ENCODE data around the gene KRI1.

KRI1 gene

DNA sequence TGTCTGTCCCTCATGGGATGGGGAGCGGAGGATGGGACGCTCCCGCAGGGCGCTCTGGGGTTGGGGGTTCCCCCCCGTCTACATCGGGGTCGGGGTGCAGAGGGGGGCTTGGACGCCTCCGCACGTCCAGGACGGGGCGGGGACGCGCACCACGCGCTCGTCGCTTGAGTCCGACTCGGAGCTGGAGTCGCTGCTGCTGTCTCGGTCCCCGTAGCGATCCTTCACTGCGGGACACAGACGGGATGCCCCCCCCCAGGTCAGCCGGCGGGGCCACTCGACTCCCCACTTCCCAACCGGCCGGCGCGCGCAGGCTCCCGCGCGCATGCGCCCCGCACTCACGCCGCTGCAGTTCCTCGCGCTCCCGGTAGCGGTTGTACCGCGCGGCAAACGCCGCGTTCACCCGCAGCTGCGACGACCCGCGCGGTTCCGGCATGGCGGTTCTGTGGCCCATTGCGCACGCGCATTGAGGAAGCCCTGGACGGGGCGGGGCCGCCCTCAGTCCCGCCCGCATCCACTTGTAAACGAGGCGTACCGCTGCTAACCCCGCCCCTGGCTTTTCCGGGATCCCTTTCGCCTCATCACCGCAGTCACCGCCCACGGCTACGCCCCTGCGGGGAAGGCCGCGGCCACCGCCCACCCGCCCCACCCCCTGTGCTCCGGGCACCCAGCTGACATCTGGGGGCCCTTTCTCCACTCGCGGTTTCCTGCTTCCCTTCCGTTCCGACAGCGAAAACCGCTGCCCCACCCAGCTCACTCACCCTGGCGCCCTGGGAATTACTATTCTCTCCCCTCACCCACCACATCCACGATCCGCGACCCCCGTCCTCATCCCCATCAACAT is at the start of gene KRI1:
KRI1 (minus strand) TSS at position 444 of the 841 bp plus-strand sequence; CDS start at position 433, 11 bp downstream.
- DNase-seq: peak; percentile 99

DNA sequence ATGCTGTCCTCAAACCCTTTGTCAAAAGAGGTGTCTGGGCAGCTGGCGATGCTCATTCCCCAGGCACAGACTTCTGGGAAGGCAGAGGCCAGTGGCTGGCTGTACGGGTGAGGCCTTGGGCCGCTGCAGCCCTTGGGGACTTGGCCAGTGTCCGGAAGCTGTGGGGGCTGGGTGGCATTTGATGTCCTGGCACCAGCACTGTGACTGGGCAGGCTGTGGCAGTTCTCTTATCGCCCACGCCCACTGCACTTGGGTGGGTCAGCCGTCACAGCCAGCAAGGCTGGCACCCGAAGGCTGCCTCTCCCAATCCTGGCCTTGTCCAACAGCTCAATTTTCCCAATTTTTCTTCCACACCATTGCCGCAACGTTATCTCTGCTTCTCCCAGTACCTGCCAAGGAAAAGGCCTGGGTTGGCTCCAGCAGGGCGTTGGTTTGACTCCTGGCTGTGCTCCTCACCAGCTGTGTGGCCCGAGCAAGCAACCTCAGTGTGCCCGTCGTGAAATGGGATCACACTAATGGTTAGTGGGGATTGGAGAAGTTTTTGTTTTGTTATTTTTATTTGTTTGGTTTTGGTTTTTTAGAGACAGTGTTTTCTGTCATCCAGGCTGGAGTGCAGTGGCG is 46.8 kb upstream of the KRI1 start:
- DNase-seq: no peak

DNA sequence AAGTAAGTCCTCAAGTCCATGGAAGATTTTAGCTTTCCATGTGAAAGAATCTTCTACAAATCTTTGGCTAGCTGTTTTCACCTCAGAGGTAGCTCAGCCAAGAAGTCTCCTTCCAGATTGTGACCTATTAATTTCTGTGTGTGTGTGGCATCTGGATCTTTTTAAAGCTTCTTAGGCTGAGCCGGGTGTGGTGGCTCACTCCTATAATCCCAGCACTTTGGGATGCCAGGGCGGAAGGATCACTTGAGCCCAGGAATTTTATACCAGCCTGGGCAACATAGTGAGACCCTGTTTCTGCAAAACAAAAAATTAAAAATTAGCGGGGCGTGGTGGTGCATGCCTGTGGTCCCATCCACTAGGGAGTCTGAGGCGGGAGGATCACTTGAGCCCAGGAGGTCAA is 46.1 kb upstream of the KRI1 start:
- no peak for DNase-seq

DNA sequence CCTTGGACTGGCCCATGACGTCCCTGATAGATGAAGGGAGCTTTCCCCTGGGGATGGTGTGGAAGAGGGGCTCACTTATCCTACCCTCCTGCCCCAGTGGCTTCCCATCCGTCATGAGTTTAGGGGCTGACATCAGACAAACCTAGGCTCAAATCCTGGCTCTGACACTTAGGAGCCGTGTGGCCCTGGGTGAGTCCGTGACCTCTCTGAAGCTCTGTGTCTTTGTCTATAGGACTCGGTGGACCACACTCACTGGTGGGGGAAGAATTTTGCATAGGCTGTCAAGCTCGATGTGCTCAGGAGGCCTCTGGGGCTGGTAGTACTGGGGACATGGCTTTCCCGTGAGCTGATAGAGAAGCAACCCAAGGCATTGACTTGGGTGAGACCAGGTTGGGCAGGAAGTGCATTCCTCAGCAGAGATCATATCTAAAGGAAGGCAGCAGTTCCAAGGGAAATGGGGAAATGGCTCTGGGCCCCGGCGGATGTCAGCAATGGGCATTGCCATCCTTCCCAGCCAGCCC is 38.7 kb upstream of the KRI1 start:
- no peak for DNase-seq

DNA sequence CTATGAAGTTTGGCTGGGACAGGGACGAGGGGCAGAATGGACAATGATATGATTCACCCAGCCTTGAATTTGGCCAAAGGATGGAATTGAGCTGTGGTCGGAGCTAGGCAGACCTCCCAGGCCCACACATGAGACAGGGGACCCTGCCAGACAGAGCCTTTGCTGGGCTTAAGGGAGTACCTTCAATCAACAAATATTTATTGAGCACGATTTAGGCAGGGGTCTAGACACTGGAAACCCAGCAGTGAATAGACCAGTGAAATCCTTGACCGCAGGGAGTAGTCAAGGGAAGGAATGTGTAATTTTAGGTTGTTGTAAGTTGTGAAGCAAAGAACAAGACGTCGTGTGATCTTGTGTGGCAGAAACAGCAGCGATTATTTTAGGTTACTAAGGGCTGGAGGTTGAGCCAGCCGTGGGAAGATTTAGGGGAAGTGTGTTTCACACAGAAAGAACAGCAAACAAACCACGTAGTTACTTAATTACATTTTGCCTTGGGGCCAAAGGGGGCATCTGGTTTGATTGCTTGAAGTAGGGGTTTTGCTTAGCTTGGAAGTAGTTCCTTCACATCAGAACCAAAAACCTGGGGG is 38.2 kb upstream of the KRI1 start:
- no peak for DNase-seq

DNA sequence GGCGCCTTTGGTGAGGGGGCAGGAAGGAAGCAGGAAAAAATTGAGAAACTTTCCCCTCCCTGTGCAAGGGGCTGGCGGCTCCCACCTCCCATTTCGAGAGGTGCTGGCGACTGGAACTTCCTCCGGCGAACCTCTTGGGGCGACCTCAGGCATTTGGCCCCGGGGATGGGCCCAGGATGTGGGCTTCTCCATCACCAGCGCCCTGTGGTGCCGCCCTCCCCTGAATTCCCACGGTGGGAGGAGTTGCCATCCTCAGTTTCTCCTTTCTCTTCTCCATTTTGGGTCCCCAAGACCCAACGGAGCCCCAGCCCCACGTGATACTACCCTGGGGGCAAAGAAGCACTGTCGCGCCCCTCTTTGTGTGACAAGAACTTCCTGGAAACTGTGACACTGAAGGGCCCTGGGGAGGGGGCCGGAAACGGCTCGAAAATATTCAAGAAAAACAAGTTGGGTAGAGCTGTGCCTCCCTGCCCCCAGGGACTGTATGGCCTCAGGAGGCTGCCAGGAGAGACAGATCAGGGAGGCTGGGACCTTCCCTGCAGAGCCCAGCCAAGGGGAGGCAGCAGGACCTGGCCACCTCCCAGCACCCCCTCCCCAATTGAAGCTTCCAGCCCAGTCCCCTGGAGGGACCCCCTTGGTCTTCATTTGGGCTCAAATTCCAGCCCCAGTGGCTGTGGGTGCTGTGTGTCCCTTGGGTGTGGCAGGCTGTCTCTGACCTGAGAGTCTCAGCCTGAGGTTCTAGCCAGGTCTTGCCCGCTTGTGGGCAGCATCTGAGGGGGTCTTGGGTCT is 37.5 kb upstream of the KRI1 start:
- DNase-seq: peak; percentile 80

DNA sequence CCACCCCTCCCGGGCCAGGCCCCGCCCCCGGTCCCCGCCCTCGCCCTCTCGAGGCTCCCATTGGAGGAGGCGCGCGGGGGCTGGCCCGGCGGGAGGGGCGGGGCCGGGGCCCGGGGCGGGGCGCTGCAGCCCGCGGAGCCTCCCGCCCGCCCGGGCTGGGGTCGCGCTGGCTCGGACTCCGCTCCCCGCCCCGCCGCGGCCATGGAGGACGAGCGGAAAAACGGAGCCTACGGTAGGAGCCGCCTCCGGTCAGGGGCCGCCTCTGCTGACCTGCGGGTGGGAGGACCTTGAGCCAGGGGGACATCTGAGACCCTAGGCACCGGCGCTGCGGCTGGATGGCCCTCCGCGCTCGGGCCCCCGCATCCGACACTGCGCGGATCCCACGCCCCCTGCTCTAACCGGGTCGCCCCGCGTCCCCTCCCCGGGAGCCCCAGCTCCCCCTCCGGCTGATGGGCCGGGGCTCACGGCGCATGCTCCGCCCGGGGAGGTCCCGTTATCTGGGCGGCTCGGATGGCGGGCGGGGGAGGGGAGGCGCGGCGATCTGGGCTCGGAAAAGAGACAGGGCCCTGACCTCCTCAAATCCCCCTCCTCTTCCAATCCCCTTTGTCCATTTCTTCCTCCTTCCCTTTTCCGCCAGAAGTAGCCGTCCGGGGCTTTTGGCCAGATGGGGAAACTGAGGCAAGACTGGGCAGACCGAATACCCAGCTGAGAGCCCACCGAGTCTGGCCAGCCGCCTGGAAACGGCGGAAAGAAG is 36.7 kb upstream of the KRI1 start:
- peak; percentile 83 for DNase-seq

DNA sequence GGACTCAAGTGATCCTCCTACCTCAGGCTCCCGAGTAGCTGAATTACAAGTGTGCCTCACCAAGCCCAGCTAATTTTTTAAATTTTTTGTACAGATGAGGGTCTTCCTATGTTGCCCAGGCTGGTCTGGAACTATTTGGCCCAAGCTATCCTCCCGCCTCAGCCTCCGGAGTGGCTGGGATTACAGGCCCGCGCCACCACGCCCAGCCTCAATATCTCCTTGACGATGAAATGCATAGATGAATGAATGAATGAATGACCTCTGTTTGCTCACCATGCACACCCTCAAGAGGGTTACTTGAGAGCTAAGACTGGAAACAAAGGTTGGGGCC is 36.2 kb upstream of the KRI1 start:
- DNase-seq: no peak

DNA sequence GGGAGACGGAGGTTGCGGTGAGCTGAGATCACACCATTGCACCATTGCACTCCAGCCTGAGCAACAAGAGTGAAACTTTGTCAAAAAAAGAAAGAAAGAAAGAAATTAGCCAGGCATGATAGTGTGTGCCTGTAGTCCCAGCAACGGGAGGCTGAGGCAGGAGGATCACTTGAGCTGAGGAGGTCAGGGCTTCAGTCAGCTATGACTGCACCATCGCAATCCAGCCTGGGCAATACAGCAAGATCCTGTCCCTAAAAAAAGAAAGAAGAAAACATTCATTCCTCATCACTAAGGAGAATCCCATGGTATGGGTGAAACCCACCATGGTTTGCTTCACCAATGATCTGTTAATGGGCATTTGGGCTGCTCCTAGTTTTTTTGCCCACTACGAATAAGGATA is 34.3 kb upstream of the KRI1 start:
- no peak for DNase-seq

DNA sequence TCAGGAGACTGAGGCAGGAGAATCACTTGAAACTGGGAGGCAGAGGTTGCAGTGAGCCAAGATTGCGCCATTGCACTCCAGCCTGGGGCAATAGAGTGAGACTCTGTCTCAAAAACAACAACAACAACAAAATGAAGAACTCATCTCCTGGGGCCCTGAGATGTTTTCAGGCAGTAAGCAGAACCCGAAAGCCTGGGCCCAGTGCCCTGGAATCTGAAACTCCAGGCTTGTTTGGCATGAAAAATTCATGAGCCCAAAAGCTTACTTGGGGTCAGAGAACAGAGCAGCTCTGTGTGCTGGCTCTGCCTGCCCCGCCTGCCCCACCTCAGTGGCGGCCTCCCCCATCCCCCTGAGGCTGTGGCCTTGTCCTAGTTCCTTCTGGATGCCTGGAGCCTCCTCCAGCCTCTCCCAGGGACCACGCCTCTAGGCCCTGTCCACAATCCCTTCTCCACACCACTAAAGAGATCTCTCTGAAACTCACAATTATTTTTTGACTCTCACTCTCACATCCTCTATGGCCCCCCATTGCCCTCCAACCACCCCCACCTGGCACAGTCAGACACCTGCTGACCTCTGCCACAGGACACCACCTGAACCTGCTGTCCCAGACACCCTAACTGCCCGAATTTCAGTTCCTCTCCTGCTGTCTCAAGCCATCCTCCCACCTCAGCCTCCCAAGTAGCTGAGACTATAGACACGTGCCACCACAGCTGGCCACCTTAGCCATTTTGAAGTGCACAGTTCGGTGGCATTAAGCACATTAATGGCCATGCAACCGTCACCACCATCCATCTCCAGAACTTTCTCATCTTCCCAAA is 28.2 kb upstream of the KRI1 start:
- no peak for DNase-seq

DNA sequence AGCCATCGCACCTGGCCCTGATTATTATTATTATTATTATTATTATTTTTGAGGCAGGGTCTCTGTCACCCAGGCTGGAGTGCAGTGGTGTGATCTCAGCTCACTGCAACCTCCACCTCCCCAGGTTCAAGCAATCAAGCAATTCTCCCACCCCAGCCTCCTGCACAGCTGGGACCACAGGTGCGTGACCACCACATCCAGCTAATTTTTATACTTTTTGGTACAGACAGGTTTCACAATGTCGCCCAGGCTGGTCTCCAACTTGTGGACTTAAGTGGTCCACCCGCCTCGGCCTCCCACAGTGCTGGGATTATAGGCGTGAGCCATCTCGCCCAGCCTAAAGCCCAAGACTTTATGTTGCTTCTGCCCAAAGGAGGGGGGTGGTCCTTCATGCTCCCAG is 27.3 kb upstream of the KRI1 start:
- no peak for DNase-seq

DNA sequence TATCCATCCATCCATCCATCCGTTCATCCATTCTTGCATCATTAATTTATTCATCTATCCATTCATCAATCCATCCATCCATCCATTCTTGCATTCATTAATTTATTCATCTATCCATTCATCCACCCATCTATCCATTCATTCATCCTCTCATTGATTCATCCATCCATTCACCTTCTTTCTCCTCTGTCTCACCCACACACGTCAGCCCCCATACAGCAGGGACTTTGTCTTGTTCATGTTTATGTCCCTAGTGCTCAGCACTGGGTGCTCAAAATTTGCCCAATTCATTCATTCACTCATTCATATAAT is 22.0 kb upstream of the KRI1 start:
- DNase-seq: no peak

DNA sequence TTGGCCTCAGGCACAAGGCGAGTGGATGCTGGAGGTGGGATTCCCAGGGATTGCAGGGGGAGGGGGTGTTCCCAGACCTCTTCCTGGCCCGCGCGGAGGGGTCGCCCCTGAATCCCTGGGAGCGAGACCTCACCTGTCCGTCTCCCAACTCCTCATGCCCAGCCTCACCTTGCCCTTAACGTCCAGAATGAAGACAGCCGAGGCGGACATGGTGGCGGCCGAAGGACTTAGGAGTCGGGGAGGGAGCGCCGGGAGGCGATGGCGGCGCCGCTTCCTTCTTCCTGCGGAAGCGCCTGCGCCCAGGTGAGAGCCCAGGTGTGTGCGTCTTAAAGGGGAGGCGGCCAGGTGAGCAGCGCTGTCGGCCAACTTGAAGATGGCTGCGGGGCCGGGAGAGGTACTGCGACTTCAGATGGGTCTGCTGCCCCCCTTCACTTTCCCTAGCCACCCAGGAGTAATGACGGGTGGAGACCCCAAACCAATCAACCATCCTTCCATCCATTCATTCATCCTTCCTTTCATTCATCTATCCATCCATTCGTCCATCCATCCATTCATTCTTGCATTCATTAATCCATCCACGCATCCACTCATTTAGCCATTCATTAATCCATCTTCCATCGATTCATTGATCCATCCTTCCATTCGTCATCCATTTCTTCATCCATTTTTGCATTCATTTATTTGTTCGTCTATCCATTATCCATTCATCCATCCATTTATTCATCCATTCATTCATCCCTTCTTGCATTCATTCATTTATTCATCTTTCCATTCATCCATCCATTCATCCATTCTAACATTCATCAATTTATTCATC is 21.4 kb upstream of the KRI1 start, which contains the start of gene AP1M2:
AP1M2 (minus strand) TSS at position 291 of the 817 bp plus-strand sequence; CDS start at position 210, 81 bp downstream.
- DNase-seq: no peak

DNA sequence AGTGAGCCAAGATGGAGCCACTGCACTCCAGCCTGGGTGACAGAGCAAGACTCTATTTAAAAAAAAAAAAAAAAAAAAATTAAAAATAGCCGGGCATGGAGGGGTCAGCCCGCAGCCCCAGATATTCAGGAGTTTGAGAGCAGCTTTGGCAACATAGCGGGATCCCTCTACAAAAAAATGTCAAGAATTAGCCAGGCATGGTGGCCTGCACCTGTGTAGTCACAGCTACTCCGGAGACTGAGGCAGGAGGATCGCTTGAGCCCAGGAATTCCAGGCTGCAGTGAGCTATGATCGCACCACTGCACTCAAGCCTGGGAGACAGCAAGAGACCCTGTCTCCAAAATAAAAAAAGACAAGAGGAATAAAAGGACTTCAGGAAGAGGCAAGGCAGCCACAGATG is 20.6 kb upstream of the KRI1 start:
- no peak for DNase-seq

DNA sequence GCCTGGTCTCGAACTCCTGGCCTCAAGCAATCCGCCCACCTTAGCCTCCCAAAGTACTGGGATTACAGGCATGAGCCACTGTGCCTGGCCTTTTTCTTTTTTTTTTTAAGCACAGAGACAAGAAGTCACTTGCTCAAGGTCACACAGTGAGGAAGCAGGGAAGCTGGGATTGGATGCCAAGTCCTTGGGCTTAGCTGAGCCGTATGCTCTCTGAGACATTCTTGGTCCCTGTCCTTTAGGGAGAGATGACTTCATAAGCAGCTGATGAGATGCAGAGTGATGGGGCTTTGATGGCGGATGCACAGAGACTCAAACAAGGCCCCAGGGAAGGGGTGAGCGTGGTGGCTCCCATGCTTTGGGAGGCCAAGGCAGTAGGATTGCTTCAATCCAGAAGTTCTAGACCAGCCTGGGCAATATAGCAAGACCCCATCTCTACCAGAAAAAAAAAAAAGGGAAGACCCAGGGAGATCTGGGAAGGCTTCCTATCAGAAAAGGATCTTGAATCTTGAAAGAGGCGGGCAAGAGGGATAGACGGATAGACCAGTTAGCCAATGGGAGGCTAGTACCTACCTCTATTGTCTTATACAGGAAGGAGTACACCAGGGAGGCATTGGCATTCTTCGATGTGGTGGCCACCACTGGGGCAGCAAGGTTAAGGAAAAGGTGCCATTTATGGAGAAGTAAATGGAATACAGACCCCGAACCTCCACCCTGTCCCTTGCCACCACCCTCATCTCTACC is 17.4 kb upstream of the KRI1 start:
- no peak for DNase-seq

DNA sequence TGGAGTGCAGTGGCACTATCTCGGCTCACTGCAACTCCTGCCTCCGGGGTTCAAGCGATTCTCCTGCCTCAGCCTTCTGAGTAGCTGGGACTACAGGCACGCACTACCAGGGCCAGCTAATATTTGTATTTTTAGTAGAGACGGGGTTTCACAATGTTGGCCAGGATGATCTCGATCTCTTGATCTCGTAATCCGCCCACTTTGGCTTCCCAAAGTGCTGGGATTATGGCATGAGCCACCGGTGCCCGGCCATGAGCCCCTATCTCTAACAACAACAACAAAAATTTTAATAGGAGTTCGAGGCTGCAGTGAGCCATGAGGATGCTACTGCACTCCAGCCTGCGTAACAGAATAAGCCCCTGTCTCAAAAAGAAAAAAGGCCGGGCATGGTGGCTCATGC is 16.3 kb upstream of the KRI1 start:
- DNase-seq: no peak

DNA sequence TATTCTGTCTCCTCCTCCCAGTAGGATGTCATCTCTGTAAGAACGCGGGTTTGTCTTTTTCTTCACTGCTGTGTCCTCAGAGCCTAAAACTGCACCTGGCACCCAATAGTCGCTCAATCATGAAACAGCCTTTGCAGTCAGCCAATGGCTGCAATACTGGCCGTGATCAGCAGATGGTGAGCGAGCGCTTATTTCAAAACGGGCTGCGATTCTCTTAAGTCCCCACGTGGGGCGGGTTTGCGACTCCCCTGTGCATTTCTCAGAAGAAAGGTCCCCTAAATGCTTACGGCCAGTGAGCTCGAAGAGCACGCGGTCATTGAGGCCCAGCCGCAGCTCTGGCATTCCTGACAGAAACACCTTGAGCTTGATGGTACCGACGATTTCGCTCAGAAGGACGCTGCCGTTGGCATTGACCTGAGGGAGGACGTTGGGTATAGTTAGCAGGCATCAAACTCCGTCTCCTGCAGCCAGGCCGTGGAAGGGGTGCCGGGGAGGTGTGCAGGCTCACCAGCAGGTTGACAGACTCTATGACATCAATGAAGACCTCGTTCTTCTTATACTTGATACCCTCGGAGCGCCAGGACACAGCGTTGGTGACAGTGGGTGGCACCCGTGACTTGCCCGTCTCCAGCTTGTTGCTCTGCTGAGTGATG is 15.3 kb upstream of the KRI1 start:
- DNase-seq: peak; percentile 82

DNA sequence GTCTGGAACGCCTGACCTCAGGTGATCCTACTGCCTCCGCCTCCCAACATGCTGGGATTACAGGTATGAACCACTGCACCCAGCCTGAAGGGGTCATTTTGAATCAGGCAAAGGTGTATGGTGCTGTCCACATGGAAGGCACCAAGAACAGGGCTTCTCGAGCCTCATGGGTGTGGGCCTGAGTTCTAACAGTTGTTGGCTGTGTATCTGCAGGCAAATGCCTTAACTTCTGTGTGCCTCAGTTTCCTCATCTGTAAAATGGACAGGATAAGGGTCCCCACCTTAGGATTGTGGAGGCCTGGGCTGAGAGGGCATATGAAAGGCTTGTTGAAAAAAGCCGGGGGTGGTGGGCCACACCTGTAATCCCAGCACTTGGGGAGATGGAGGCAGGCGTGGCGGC is 12.1 kb upstream of the KRI1 start:
- DNase-seq: no peak

DNA sequence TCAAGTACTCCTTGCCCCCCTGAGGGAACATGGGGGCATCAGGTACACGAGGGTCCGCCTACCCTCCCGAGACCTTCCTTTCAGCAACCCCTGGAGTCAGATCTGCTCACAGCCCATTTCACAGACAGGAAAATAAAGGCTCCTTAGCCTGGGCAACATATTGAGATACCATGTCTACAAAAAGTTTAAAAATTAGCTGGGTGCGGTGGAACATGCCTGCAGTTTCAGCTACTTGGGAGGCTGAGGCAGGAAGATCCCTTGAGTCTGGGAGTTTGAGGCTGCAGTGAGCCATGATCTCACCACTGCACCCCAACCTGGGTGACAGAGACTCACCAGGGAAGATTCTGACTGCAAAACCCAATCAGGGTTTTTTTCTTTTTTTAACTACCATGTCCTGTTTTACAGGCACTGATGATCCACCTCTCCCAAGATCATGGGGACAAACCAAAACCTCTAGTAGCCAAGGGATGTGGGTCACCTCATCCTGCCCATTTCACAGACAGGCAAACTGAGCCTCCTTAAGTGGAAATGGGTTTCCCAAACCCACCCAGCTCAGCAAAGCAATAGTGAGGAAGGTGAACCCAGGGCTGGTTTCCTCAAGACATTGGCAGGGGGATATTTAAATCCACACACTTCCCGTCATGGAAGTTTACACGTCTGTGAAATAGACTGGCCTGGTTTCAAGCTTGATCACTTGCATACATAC is 9.4 kb upstream of the KRI1 start:
- no peak for DNase-seq

Measured in activated CD4-positive, alpha-beta T cell treated with anti-CD3 and anti-CD28 coated beads for 1 hour (primary cell).